IPS DF 19.7 (cell line): ENCODE results near the gene MRPL36.

Experiments used
- DNase-seq: peaks from one replicate; pipeline ENCODE4 v3.0.0-alpha.2; 2013; ENCODE audit warnings: low read depth, low spot score

Gene MRPL36

GRCh38 chr5:1749346-1750124, 50.1 kb downstream of the MRPL36 start:
- DNase-seq, result no peak

GRCh38 chr5:1748845-1749244, 50.8 kb downstream of the MRPL36 start:
- DNase-seq, result no peak
